Panc1 (cell line): ENCODE data around the gene CDH6.

Source experiments
- CTCF ChIP-seq: fragments of 450-650 bp; IDR thresholded peaks from 2 replicates; pipeline ENCODE4 v1.5.1; 2017; ENCODE audit warnings: mild to moderate bottlenecking
- POLR2AphosphoS5 ChIP-seq: IDR thresholded peaks from 2 replicates; pipeline ENCODE4 v1.6.1; 2012; ENCODE audit warnings: mild to moderate bottlenecking, low read depth, low read length, moderate library complexity
- REST ChIP-seq, 2 experiments: IDR thresholded peaks; 2 replicates each; pipeline ENCODE4 v1.6.1; 2011 to 2012; ENCODE audit warnings: low read depth in 2 of 2, control low read depth in 1 of 2, low read length in 1 of 2, mild to moderate bottlenecking in 1 of 2, moderate library complexity in 1 of 2; ENCODE audit not compliant: insufficient read depth in 1 of 2
- SIN3A ChIP-seq: IDR thresholded peaks from 2 replicates; pipeline ENCODE4 v1.6.1; 2012; ENCODE audit warnings: low read depth, mild to moderate bottlenecking, low read length, moderate library complexity, borderline replicate concordance; ENCODE audit not compliant: insufficient read depth
- TCF7L2 ChIP-seq: IDR thresholded peaks from 2 replicates; pipeline ENCODE4 v1.6.1; 2011; ENCODE audit warnings: mild to moderate bottlenecking, low read depth, low read length, inconsistent platforms

- TF ChIP-seq CTCF (no peak), REST (IDR thresholded peaks at IDR 0.05; ENCODE audit: insufficient read depth in 1 of 2, low read depth in 2 of 2, low read length in 1 of 2) (no peak), SIN3A (no peak), POLR2AphosphoS5 (no peak), TCF7L2 (no peak)
Observed at GRCh38 chr5:31221001-31221400, 27.5 kb downstream of the CDH6 start.
